Measurements from ENCODE around the gene SLC35F1.
A peak's percentile ranks its signal among the peaks of the same experiment; 100 is the strongest.
"Not testable (repeated sequence)": the region's sequence is repeated elsewhere in the genome, so short reads cannot be mapped to it uniquely, and the experiment has no call there.

The SLC35F1 gene

DNA sequence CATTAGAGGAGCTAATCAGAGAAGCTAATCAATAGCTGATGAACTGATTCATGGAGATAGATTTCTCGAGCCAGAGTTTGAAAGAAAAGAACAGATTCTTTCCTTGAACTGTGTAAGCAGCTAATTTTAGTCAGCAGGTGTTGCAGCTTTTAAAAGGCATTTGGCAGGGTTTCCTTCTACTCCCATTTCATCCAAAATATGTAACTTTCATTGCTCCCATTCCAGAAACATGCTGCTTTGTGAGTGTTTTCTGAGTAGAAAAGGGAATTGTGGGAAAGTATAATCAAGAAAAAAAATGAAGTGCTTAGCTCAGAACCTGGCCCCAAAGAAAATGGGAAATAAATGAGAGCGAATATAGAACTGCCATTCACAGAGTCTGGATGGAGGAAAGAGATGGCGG, 20.8 kb downstream of the SLC35F1 start:
- no peak for DNase-seq (ENCODE audit: low spot score)

DNA sequence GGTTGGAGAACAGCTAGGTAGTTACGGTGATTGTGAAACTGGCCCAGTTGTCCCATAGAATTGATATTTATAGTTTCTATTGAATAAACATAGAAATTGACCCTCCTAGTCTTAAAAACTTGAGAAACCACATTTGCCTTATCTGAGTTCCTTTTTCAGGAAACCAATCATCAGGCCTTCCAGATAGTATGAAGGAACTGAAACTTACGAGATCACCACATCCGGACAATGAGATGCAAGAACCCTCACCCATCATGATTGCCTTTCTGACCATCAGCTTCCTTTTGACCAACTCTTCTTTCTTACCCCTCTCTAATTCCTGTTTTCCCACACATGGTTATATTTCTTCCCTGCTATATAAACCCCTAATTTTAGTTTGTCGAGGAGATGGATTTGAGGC, 21.8 kb downstream of the SLC35F1 start:
- DNase-seq (ENCODE audit: low spot score) = no peak

DNA sequence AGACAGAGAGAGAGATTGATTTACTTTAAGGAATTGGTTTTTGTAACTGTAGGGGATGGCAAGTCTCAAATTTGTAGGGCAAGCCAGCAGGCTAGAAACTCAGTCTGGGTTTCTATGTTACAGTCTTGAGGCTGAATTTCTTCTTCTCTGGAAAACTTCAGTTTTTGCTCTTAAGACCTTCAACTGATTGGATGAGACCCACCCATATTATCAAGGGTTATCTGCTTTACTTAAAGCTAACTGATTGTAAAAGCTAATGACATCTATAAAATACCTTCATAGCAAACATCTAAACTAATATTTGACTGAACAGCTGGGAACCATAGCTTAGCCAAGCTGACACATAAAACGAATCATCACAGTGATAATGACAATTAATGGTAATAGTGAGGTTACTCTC, 22.4 kb downstream of the SLC35F1 start:
- DNase-seq (ENCODE audit: low spot score) = no peak

DNA sequence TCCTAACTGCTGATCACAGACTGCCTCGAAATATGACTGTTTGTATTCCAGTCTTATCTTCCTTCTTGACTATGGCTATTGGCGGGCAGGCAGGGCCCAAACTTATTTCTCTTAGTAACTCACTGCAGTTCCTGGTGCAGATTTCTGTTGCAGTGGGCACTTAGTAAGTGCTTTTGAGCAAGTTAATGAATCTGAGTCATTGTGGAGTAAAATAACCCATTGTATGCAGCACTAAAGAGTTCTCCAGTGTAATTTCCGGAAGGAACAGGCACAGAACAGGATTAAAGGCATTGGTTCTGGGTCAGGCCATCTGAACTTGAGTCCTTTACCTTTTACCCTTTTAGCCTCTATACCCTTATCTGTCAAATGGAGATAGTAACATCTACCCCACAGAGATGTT, 23.6 kb downstream of the SLC35F1 start:
- DNase-seq (ENCODE audit: low spot score) = no peak

DNA sequence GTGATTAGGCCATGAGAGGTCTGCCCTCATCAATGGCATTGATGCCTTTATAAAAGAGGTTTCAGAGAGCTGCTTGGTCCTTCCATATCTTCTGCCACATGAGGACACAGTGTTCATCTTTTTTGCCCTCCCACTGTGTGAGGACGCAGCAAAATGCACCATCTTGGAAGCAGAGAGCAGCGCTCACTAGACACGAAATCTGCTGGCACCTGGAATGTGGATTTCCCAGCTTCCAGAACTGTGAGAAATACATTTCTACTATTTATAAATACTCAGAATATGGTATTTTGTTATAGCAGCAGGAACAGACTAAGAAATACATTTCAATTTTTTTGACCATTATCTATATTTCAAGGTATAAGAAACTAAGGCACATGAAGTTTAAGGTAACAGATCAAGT, 24.9 kb downstream of the SLC35F1 start:
- no peak for DNase-seq (ENCODE audit: low spot score)

DNA sequence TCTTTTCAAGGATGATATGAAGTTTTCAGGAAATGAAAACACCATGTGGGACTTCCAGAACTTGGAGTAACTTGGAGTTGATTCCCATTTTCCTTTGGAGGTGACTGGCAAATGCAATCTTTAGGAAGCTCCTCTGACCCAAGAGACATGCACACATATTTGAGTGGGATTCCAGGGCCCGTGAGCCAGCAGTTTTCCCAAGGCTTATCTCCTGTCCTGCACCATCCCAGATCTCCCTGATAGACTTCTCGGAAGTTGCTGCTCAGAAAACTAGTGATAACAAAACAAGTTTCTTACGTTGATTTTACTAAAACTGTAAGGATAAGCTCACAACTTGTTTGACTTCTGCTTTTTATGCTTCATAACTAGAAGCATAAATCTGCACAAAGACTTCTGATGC, 25.6 kb downstream of the SLC35F1 start:
- DNase-seq (ENCODE audit: low spot score) = no peak

DNA sequence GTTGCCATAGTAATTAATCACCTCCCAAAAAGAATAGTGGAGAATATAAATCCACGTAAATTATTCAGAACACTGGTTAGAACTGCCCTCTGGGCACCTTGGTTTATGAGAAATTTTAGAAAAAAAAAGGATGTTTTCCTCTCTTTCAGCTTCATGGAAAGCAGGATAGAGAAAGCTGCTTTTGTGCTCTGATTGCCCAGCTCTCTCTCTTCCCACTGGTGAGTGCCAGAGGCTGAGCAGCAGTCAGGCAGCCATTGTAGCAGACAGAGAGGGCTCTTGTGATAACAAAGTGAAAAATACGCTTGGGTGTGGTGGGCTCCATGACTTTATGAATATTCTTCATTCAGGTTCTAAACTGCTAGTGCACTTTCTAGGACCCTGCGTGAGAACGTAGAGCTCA, 26.4 kb downstream of the SLC35F1 start:
- no peak for DNase-seq (ENCODE audit: low spot score)

DNA sequence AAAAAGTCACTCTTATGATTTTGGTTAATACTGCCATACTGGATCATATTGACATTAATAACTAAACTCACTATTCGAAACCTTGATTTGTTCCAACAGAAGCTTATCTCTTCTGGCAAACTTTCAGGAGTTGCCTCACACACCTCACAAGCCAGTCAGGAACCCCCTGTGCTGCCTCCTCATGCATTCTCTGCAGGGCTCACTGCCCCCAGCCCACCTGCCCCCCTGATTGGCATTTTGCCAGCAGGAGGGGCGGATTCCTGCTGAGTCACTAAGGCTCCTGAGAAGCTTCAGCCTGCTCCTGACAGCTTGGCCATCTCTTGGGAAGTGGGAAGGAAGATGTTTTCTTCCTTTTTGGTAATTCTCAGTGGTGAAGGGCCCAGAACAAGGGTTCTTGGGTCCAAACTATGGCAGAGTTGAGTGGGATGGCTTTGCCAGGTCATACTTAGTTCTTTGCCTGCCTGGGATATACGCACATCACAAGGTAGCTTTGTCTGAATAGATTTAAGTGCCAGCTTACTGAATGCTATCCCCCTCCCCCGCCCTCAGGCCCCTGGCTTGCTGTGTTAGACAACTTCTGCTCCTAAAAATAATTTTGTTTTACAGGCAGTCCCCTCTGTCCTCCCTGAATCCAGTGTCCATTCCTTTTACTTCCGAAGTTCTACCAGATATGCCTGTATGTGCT, 31.4 kb downstream of the SLC35F1 start:
- no peak for DNase-seq (ENCODE audit: low spot score)

DNA sequence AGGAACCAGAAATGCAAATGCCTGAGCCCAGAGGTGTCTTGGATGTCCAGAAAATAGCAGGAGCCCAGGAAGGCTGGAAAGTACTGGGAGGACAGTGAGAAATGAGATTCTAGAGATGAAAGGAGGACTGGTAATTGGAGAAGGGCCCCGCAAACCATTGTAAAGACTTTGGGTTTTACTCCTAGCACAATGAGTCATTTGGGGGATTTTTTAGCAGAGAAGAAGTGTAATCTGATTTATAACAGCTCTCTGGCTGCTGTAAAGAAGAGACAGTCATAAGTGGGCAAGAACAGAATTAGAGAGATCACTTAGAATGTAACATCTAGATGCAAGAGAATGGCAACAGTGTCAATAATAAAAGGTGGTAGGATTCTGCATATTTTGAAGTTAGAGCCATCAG, 40.2 kb downstream of the SLC35F1 start:
- no peak for DNase-seq (ENCODE audit: low spot score)

DNA sequence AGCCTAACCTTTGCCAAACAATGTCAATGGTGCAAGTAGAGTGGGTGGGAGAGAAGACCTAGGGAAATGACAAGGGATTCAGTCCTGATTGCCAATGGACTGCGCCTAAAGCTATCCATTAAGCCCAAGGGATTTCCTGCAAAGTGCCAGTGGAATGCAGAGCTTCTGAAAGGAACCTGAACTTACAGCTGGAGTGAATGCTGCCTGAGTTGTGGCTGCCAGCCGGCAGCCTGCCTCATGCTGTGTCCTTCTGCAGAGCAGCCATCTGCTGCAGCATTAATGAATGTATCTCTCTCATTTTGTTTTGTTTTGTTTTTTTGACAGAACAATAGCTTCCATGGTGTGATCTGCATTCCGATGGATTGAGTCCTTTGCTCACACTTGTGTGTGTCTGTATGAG, 44.7 kb downstream of the SLC35F1 start:
- no peak for DNase-seq (ENCODE audit: low spot score)

DNA sequence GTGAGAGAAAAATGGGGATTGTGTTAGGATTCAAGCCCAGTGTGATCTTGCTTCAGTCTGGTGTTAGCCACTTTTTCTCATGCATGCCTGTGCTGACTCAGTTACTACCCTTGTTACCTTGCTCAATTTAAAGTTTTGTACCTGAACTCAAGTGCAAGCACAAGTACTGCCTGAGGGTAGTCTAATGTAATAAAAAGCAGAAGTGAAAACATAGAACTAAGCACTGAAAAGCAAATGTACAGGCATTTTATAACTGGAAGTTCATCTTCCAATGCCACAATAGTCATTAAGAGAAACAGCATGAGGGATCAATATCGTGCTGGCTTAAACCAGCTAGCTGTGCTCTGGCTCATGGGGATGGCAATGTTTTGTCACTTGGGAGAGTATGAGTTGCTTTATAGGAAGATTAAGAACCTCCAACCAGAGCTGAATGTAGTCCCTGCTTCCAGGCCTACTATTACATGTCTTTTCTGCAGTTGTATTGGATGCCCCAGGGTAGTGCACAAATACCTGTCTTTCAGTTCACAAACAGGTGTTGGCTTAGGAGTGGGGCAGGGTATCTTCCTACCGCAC, 48.7 kb downstream of the SLC35F1 start:
- no peak for DNase-seq (ENCODE audit: low spot score)

DNA sequence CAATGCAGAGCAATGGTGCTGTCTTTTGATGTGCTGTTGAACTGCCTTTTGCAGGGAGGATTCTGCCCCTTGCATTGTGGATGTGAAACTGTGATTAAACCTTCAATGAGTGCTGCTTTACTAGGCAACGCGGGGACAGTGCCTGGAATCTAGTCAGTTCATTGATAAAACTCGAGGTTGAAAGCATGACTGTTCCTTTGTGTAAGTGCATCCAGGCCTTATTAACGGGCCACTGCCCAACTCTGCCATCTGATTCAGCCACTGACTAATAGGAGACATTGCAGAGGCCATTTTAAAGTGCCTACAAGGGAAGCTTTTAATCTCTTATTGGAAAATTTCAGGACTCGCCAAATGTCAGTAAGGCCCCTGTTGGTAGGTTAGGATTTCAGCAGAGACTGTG, 49.3 kb downstream of the SLC35F1 start:
- no peak for DNase-seq (ENCODE audit: low spot score)

DNA sequence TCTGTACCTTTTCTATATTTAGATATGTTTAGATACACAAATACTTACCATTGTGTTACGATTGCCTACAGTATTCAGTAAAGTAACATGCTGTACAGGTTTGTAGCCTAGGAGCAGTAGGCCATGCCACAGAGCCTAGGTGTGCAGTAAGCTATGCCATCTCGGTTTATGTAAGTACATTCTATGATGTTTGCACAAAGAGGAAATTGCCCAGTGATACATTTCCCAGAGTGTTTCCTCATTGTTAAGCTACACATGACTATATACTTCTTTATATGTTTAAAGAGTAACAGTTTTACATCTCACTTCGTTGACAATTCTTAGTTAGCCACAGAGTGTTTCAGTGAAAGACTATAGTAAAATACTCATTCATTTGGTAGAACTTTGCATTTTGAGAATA, 51.5 kb downstream of the SLC35F1 start:
- DNase-seq (ENCODE audit: low spot score) = no peak

DNA sequence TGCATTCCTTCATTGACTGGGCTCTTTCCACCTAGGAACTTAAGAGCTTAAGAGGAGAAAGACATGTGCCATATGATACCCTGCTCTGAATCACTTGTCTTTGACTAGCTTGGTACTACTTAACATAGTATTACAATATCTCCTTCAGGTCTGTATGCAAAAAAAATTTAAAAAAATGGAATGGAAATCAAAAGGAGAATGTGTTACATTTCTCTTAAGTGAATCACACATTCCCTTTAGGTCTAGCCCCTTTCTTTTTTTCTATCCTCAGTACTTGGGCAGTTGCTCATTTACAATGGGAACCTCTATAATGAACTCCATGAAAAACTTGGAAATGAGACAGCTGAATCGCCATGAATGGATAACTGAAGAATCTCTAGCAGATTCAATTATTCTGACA, 53.8 kb downstream of the SLC35F1 start:
- no peak for DNase-seq (ENCODE audit: low spot score)

DNA sequence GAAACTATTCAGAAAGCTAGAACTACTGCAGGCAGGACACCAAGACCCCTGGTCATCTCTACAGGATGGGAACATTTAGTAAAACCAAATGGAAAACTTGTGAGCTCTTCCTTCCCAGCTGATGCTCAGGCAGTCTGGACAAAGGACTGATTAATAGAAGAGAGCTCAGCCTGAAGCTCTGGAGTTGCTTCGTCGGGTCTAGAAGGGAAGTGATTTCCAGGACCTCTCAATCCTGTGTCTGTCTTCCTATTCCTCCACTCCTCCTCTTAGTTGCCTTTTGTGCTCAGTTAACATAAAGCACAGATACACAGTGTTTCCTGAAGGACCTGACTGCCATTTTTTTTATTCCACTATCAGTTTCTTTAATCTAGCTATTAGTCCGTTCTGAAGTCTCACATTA, 54.2 kb downstream of the SLC35F1 start:
- no peak for DNase-seq (ENCODE audit: low spot score)

DNA sequence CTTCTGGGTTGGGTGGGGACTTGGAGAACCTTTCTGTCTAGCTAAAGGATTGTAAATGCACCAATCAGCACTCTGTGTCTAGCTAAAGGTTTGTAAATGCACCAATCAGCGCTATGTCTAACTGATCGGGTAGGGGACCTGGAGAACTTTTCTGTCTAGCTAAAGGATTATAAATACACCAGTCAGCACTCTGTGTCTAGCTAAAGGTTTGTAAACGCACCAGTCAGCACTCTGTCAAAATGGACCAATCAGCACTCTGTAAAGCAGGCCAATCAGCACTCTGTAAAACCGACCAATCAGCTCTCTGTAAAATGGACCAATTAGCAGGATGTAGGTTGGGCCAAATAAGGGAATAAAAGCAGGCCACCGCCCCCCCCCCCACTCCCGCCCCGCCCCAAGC, 58.7 kb downstream of the SLC35F1 start:
- DNase-seq (ENCODE audit: low spot score) = not testable (repeated sequence)

DNA sequence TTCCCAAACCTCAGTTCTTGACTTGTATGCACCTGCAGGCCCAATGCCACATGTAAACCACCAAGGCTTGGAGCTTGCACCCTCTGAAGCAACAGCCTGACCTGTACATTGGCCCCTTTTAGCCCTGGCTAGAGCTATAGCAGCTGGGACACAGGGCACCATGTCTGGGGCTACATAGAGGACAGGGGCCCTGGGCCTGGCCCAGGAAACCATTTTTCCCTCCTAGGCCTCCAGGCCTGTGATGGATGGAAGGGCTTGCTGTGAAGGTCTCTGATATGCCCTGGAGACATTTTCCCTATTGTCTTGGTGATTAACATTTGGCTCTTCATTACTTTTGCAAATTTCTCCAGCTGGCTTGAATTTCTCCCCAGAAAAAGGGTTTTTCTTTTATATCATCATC, 64.6 kb downstream of the SLC35F1 start:
- DNase-seq (ENCODE audit: low spot score) = no peak

DNA sequence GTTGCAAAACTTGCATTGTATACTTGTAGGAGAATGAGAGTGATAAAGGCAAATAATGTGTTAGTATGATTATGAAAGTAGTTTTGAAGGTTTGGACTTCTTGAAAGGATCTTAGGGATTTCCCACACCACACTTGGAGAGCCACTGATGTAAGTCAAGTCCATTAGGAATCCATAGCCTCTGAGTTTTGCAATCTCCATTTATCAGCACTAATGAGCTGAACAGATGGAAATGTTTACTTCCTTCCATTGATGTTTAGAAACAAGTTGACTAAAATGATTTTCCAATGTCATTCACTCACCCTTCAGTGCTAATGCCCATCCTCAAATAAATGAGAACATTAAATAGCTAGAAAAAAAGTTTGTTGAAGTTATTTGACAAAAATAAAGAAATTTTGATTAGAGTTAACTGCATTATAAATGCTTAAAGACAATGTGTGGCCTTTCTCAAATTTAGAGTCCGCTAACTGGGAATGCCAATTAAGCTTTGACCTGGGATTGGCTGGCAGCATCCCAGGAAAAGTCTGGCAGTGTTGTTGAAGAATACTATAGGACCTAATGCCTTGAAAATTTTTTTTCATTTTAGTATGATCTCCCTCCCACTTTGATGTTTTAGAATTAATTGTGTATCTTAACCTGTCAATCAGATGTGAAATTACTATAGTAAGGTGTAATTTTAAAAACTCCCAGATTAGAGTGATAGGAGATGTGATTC, 68.0 kb downstream of the SLC35F1 start:
- no peak for DNase-seq (ENCODE audit: low spot score)

DNA sequence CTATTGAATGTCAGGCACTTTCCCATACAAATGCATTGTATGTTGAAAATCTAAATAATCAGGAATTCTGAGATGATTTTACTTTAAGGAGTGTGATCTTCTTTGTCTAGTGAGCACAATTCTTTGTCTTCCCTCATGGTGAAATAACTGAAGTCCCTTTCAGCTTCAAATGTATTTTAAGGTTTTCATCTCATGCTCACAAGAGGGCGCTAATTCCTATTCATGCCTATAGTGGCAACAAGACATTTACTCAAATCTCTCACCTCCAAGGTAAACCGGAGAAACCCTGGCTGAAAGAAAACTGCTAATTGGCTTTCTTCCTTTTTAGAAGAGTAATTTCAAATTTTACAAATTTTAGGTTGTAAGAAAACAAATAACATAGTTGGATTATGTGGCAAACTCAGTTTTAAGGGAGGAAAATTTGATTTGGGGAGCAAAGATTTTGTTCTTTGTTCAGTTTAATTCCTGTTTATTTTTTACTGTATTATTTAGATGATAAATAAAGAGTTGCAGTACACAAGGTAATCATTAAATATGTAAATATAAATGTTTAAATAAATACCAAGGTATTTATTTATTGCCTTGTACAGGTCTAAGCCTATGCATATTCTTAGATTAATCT, 69.1 kb downstream of the SLC35F1 start:
- peak; percentile 32 for DNase-seq (ENCODE audit: low spot score)

DNA sequence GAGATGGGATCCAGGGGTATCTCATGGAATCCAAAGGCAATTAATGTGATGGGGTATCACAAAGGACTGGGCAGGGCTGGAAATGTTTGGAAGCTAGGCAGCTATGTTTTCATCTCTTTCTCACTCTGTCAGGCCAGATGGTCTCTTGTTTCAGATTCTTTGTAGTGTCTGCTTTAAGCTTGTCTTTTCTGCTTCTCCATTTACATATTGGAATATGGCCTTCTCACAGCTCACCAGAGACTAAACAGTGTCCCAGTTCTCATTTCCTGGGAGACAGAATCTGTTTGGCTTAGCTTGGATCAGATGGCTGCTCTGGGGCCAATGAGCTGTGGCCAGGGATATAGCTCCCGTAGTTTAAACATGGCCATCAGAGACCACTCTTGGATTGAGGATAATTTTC, 78.9 kb downstream of the SLC35F1 start:
- no peak for DNase-seq (ENCODE audit: low spot score)

DNA sequence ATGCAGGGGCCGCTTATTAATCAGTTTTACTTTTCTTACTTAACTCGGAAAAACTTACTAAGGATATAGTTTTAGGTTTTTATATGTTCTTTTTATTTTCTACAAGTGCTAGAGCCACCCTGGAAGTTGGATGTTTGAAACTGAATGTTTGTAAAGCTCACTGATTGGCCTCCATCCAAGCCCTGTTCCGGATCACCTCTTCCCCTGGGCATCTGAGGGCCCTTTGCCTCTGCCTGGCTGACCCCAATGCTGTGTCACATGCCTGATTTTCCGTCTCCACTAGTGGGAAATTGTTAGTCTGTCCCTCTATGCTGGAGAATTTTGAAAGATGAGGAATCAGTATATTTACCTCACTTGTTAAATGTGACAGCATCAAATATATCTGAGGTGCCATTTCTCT, 79.3 kb downstream of the SLC35F1 start:
- no peak for DNase-seq (ENCODE audit: low spot score)

DNA sequence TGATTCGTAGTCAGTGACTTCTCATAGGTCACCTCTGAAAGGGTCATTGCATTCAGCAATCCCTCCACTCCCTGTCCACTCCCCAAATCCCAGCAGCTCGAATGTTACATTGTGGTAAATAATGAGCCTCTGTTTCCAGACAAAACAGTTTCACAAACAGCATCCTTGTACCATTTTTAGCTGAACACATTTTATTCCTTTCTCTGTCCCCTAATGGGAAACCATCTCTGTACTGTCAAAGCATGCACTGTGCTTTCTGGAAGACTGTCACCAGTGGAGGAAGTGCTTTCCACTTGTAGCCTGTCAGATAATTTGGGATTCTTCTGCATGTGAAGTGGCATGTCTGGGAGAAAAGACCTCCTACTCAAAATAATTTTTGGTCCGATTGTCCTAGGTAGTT, 82.0 kb downstream of the SLC35F1 start:
- no peak for DNase-seq (ENCODE audit: low spot score)

DNA sequence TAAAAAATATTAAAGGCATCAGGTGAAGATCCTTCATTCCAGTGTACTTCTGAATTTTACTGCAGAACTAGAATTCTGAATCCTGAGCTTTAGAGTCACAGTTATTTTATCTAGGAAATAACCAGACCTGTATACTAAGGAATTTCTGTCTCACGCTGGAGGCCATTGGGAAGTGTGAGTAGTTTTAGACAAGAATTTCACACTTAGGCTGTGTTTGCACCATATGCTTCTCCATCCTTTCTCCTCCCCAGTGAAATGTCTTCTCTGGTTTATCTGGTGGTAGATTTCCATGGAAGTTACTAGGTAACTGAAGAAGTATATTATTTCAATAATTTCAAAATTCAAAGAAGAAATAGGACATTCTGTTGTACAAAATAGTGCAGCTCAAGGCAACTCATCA, 83.1 kb downstream of the SLC35F1 start:
- DNase-seq (ENCODE audit: low spot score) = no peak

Data from HuH-7 (cell line).